ENCODE data around the gene NBAS.

DNA sequence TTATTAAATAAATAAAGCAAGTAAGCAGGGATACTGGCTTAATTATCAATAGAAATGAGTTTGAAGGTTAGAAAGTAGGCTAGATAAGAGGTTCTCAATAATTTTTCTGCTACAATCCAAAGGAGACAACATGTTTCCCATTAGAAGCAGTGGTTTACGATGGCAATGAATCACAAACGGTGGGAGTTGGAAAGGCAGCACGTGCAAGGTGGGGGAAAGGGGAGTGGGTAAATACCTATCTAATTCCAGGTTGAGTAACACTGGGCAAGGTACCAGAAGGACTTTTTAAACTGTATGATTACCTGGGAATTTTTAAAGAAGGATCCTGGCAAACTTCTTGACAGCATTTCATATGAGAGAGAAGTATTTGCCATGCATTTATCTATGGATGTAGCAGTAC, 289.9 kb downstream of the NBAS start:
- TF ChIP-seq POLR2AphosphoS5 (IDR thresholded peaks at IDR 0.05; ENCODE audit: borderline replicate concordance, low read depth, low read length): no peak
- TF ChIP-seq EZH2 (IDR thresholded peaks at IDR 0.05): no peak
- no peak for TF ChIP-seq FOXP2 (optimal IDR thresholded peaks at IDR 0.05; ENCODE audit: control extremely low read depth, extremely low read length, insufficient read depth)

Data from SK-N-MC (cell line).